K562 (cell line): Measurements from ENCODE around the gene TLCD5. TPM values are rescaled to one million over a fixed set of nuclear protein-coding genes. Genes with fewer than 3 reads are reported as not detected.
A peak's percentile ranks its signal among the peaks of the same experiment; 100 is the strongest.

ENCODE experiments used
- BCOR ChIP-seq: fragments of 450-650 bp; IDR thresholded peaks from 2 replicates; pipeline ENCODE4 v1.6.1; 2016
- DLX4 ChIP-seq: fragments of 250-450 bp; sonication (Bioruptor Pico); IDR thresholded peaks from 2 replicates; pipeline ENCODE4 v1.6.1; 2021; ENCODE audit warnings: mild to moderate bottlenecking
- ESRRA ChIP-seq: fragments of 450-650 bp; IDR thresholded peaks from 2 replicates; pipeline ENCODE4 v1.6.1; 2014; ENCODE audit warnings: low read depth, mild to moderate bottlenecking, moderate library complexity, borderline replicate concordance
- GABPA ChIP-seq: fragments of 200-800 bp; sonication (Bioruptor generic); conservative IDR thresholded peaks from 2 replicates; pipeline ENCODE4 v1.6.1; 2016; ENCODE audit warnings: low read depth, missing genetic modification characterization, missing compliant biosample characterization
- HDAC1 ChIP-seq, 2 experiments: fragments of 450-650 bp; IDR thresholded peaks; 2 replicates each; pipeline ENCODE4 v1.6.1; 2016 to 2017; ENCODE audit warnings: inconsistent platforms in 1 of 2, mild to moderate bottlenecking in 1 of 2, moderate library complexity in 1 of 2
- HES1 ChIP-seq: fragments of 450-650 bp; IDR thresholded peaks from 2 replicates; pipeline ENCODE4 v1.6.1; 2016; ENCODE audit warnings: low read depth, mild to moderate bottlenecking, moderate library complexity
- KLF16 ChIP-seq: IDR thresholded peaks from 2 replicates; pipeline ENCODE4 v1.6.1; 2016; ENCODE audit warnings: antibody characterized with exemption
- POLR3G ChIP-seq: IDR thresholded peaks from 2 replicates; pipeline ENCODE4 v1.6.1; 2011; ENCODE audit not compliant: insufficient read length, insufficient replicate concordance; ENCODE audit errors: extremely low read depth
- RCOR1 ChIP-seq, 2 experiments: IDR thresholded peaks; 2 replicates each; pipeline ENCODE4 v1.6.1; 2012; ENCODE audit warnings: low read depth in 2 of 2, low read length in 2 of 2, borderline replicate concordance in 1 of 2, improper control_type of control experiment in 1 of 2
- SMARCE1 ChIP-seq: fragments of 450-650 bp; IDR thresholded peaks from 2 replicates; pipeline ENCODE4 v1.7.1; 2016; ENCODE audit warnings: mild to moderate bottlenecking
- SRSF3 ChIP-seq: fragments of 200-400 bp; formaldehyde crosslinking; IDR thresholded peaks from 2 replicates; pipeline ENCODE4 v1.6.1; 2016; ENCODE audit warnings: mild to moderate bottlenecking, low read length, moderate library complexity; ENCODE audit not compliant: insufficient read depth
- TBL1XR1 ChIP-seq, 2 experiments: IDR thresholded peaks; 2 replicates each; pipeline ENCODE4 v1.6.1; 2012; ENCODE audit warnings: improper control_type of control experiment in 2 of 2, low read length in 2 of 2, mild to moderate bottlenecking in 1 of 2
- TRIM24 ChIP-seq, 2 experiments: fragments of 450-650 bp; IDR thresholded peaks; 2 replicates each; pipeline ENCODE4 v1.6.1; 2016
- VEZF1 ChIP-seq: fragments of 200-800 bp; sonication (Bioruptor generic); IDR thresholded peaks from 2 replicates; pipeline ENCODE4 v1.6.1; 2017; ENCODE audit warnings: missing genetic modification characterization, missing compliant biosample characterization
- ZBTB1 ChIP-seq: sonication (generic); formaldehyde crosslinking; IDR thresholded peaks from 2 replicates; pipeline ENCODE4 v1.8.1; 2023; ENCODE audit warnings: missing genetic modification reagents, low read depth, mild to moderate bottlenecking, borderline replicate concordance
- ZNF318 ChIP-seq, 2 experiments: fragments of 450-650 bp; IDR thresholded peaks; 2 replicates each; pipeline ENCODE4 v1.6.1; 2016; ENCODE audit warnings: mild to moderate bottlenecking in 2 of 2, borderline replicate concordance in 1 of 2, low read depth in 1 of 2, moderate library complexity in 1 of 2
- ZNF583 ChIP-seq: fragments of 250-450 bp; sonication (Bioruptor Pico); IDR thresholded peaks from 2 replicates; pipeline ENCODE4 v1.4.0; 2020
- polyA plus RNA-seq, 8 experiments: library from polyadenylated mRNA; depleted of rRNA in 4 of 8; stranded (reverse) in 5 of 8; unstranded in 3 of 8; fragments of >200 nt; fragmentation: Nextera tagmentation in 2 of 8; fragmentation: Illumina TruSeq in 1 of 8; extraction: Ambion mirVana in 2 of 8; extraction: Trizol in 1 of 8; gene quantifications; 2 replicates each; pipeline versions ENCODE4 v1.2.1 to v1.2.3, GENCODE V29; 2011 to 2014; ENCODE audit warnings: inconsistent platforms in 1 of 8, missing spikeins in 1 of 8
- total RNA-seq, 7 experiments: library from RNA; depleted of rRNA in 6 of 7; stranded (reverse); fragments of >200 nt in 6 of 7; fragmentation: Illumina TruSeq in 2 of 7; extraction: Trizol in 2 of 7; gene quantifications; 2 replicates each; pipeline versions ENCODE4 v1.2.1 to v1.2.3, GENCODE V29; 2011 to 2021; ENCODE audit warnings: low replicate concordance in 1 of 7

TLCD5 gene
- total and polyA plus RNA-seq, 9 of the 15 experiments (the other 6 are each of a cell fraction or from before 2014, with no cell fraction given): 0.94 to 5.1 (median 1.6) TPM

GRCh38 chr11:120344302-120345004, 19.4 kb downstream of the TLCD5 start (continued):
- peak in 1 of 2 experiments; percentile 36; a peak in 1 of 4 replicates for TF ChIP-seq ZNF318 (IDR thresholded peaks at IDR 0.05; ENCODE audit: borderline replicate concordance in 1 of 2, low read depth in 1 of 2)
- peak; percentile 96 for TF ChIP-seq ZBTB1 (CRISPR knock-in tag)
- no peak for TF ChIP-seq SRSF3
- TF ChIP-seq POLR3G: no peak
- TF ChIP-seq TBL1XR1 (IDR thresholded peaks at IDR 0.05; ENCODE audit: low read length in 2 of 2): peak in 1 of 2 experiments; percentile 75; a peak in 1 of 4 replicates
- peak in 1 of 2 experiments; percentile 98; a peak in 2 of 4 replicates for TF ChIP-seq RCOR1 (IDR thresholded peaks at IDR 0.05; ENCODE audit: borderline replicate concordance in 1 of 2, low read depth in 2 of 2, low read length in 2 of 2)
- no peak for TF ChIP-seq ZNF583 (CRISPR knock-in tag)
- TF ChIP-seq VEZF1 (CRISPR knock-in tag): peak; percentile 43; the same call in 1 of the 2 replicates
- TF ChIP-seq SMARCE1: peak; percentile 91; the same call in 1 of the 2 replicates
- TF ChIP-seq DLX4 (CRISPR knock-in tag): no peak
- TF ChIP-seq BCOR: 0 out of 2 replicates have a peak, but pooled peaks have one; percentile 21
- peak; percentile 99; the same call in 1 of the 2 replicates for TF ChIP-seq ESRRA
- TF ChIP-seq HDAC1 (IDR thresholded peaks at IDR 0.05): peak in 1 of 2 experiments; percentile 66; a peak in 2 of 4 replicates
- TF ChIP-seq TRIM24 (IDR thresholded peaks at IDR 0.05): peak in 1 of 2 experiments; percentile 41; a peak in 1 of 4 replicates
- peak; percentile 94 for TF ChIP-seq HES1
- TF ChIP-seq GABPA (tag): peak; percentile 79
- TF ChIP-seq KLF16: 0 out of 2 replicates have a peak, but pooled peaks have one; percentile 43
